ENCODE data around the gene MAP2. TPM values are rescaled to one million over a fixed set of nuclear protein-coding genes. Genes with fewer than 3 reads are reported as not detected.

The MAP2 gene
- total and polyA plus RNA-seq, 2 of the 13 experiments (the other 11 are each of a cell fraction or from before 2014, with no cell fraction given): 0.08 TPM; not detected in 1

- POLR2A ChIA-PET: no interaction called here
- no peak overlapping the region for H3K4me2 ChIP-seq (ENCODE audit: low read depth, low read length)
- DNase-seq (ENCODE audit: low spot score) (no peak), FAIRE-seq (no peak), ATAC-seq (no peak)
- BruUV-seq (replicated peaks): no TSS peak
- H3K36me3 ChIP-seq (replicated peaks in 1 of 2; ENCODE audit: control insufficient read depth in 1 of 2, insufficient read depth in 2 of 2, low read length in 2 of 2): no peaks in the 10 kb centered on the region
- CTCF ChIA-PET (ENCODE audit: low intra/inter-chr PET ratio, low total read pairs): no interaction called here
- TF ChIP-seq, protein P1, sequence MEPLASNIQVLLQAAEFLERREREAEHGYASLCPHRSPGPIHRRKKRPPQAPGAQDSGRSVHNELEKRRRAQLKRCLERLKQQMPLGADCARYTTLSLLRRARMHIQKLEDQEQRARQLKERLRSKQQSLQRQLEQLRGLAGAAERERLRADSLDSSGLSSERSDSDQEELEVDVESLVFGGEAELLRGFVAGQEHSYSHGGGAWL (CRISPR knock-in tag; IDR thresholded peaks at IDR 0.05): no peak
- TF ChIP-seq ARNTL (CRISPR knock-in tag; IDR thresholded peaks at IDR 0.05): no peak
- no peak for TF ChIP-seq CCDC6 (CRISPR knock-in tag; IDR thresholded peaks at IDR 0.05)
- TF ChIP-seq, protein P2, sequence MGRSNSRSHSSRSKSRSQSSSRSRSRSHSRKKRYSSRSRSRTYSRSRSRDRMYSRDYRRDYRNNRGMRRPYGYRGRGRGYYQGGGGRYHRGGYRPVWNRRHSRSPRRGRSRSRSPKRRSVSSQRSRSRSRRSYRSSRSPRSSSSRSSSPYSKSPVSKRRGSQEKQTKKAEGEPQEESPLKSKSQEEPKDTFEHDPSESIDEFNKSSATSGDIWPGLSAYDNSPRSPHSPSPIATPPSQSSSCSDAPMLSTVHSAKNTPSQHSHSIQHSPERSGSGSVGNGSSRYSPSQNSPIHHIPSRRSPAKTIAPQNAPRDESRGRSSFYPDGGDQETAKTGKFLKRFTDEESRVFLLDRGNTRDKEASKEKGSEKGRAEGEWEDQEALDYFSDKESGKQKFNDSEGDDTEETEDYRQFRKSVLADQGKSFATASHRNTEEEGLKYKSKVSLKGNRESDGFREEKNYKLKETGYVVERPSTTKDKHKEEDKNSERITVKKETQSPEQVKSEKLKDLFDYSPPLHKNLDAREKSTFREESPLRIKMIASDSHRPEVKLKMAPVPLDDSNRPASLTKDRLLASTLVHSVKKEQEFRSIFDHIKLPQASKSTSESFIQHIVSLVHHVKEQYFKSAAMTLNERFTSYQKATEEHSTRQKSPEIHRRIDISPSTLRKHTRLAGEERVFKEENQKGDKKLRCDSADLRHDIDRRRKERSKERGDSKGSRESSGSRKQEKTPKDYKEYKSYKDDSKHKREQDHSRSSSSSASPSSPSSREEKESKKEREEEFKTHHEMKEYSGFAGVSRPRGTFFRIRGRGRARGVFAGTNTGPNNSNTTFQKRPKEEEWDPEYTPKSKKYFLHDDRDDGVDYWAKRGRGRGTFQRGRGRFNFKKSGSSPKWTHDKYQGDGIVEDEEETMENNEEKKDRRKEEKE (IDR thresholded peaks at IDR 0.05): no peak
- TF ChIP-seq THAP8 (CRISPR knock-in tag; IDR thresholded peaks at IDR 0.05; ENCODE audit: borderline replicate concordance): no peak
- no peak for TF ChIP-seq ZNF530 (CRISPR knock-in tag; IDR thresholded peaks at IDR 0.05; ENCODE audit: low read depth)
- TF ChIP-seq SP140L (CRISPR knock-in tag; IDR thresholded peaks at IDR 0.05; ENCODE audit: borderline replicate concordance): no peak
- TF ChIP-seq SRSF4 (IDR thresholded peaks at IDR 0.05; ENCODE audit: low read depth, low read length, poor library complexity, severe bottlenecking): no peak
- TF ChIP-seq ZNF644 (CRISPR knock-in tag; IDR thresholded peaks at IDR 0.05; ENCODE audit: low read depth): no peak
- no peak for TF ChIP-seq BRCA1 (CRISPR knock-in tag; IDR thresholded peaks at IDR 0.05)
- TF ChIP-seq HNRNPH1 (optimal IDR thresholded peaks at IDR 0.05; ENCODE audit: low read depth, low read length): no peak
- TF ChIP-seq MXD1 (CRISPR knock-in tag; IDR thresholded peaks at IDR 0.05): no peak
- TF ChIP-seq, protein P3, sequence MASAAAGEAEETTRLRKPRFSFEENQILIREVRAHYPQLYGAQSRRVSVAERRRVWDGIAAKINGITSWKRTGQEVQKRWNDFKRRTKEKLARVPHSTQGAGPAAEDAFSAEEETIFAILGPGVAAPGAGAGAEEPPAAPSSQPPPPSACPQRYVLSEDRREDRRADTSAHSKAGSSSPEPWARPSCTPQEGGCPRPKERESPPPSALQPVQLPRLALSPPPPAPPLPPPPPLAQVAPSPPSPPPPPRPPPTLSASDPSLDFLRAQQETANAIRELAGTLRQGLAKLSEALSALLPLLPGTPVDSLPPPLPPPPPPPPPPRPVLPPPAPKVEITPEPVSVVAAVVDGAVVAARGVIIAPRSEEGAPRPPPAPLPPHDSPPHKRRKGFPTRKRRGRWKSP (CRISPR knock-in tag; IDR thresholded peaks at IDR 0.05): no peak
- no peak for TF ChIP-seq GMEB1 (CRISPR knock-in tag; IDR thresholded peaks at IDR 0.05; ENCODE audit: borderline replicate concordance)
- in situ Hi-C loops (cut with HindIII; ENCODE audit: extremely low pct_ligation_motif_present, low pct_unique_long_range_greater_than_20kb): no loop called here
- H3K4me1 ChIP-seq (ENCODE audit: insufficient read depth, low read length): no peaks in the 10 kb centered on the region
- H3K27ac ChIP-seq (ENCODE audit: extremely low read length, insufficient read depth, low read length): no peak overlapping the region
- no peak overlapping the region for H3K9ac ChIP-seq (ENCODE audit: insufficient read depth, low read depth, low read length)
- H3K9me3 ChIP-seq (ENCODE audit: low read length): no peaks in the 10 kb centered on the region
- H4K20me1 ChIP-seq (ENCODE audit: insufficient read depth, low read length): no peaks in the 10 kb centered on the region
- no peak overlapping the region for H3K4me3 ChIP-seq (replicated peaks in 1 of 3; ENCODE audit: insufficient read depth in 1 of 3, low read depth in 2 of 3, low read length in 3 of 3)
- no peaks in the 10 kb centered on the region for H3K27me3 ChIP-seq (ENCODE audit: control insufficient read depth in 1 of 2, insufficient read depth in 2 of 2, low read length in 2 of 2)
- intact Hi-C loops (cut with micrococcal nuclease; ENCODE audit: unreplicated experiment): no loop called here
- no peaks in the 10 kb centered on the region for H3K79me2 ChIP-seq (ENCODE audit: insufficient read depth, low read length)
- H2AFZ ChIP-seq (ENCODE audit: low read length): no peak overlapping the region
Observed at GRCh38 chr2:209619782-209620181, 195.9 kb downstream of the MAP2 start.

All from HepG2 (cell line).